ENCODE results near the gene HIKESHI. TPM values are rescaled to one million over a fixed set of nuclear protein-coding genes. Genes with fewer than 3 reads are reported as not detected.

Gene HIKESHI
- total and polyA plus RNA-seq, 2 of the 8 experiments (the other 6 are each of a cell fraction or from before 2014, with no cell fraction given), result 65.4 to 90.2 TPM

- peak; percentile 82 for TF ChIP-seq CHD7 (IDR thresholded peaks at IDR 0.05; ENCODE audit: insufficient replicate concordance, low read length)
These were observed 55.4 kb downstream of the HIKESHI start (continued) for GRCh38 chr11:86357412-86357811.
